ENCODE measurements around the gene DRG2. TPM values are rescaled to one million over a fixed set of nuclear protein-coding genes. Genes with fewer than 3 reads are reported as not detected.

DRG2 gene
- total RNA-seq, 1 experiment from 2014 or later, result 52.0 TPM

- Mint-ChIP-seq H3K27ac (no peak overlapping the region), H3K36me3 (ENCODE audit: insufficient read depth in 1 of 3, low read depth in 3 of 3) (no peaks in the 10 kb centered on the region), H3K4me3 (no peak overlapping the region), H3K27me3 (ENCODE audit: low read depth) (peaks cover 9% of the 10 kb centered on the region), H3K4me1 (no peaks in the 10 kb centered on the region), H3K9me3 (no peaks in the 10 kb centered on the region)
- Histone ChIP-seq H3K23ac (ENCODE audit: insufficient read length, low read depth, low read length) (no peak overlapping the region), H3K4ac (ENCODE audit: low read depth, low read length) (no peak overlapping the region), H2AK5ac (ENCODE audit: insufficient read length, low read length) (no peak overlapping the region), H2BK5ac (ENCODE audit: insufficient read length, low read length) (no peak overlapping the region), H3K4me1 (ENCODE audit: insufficient read depth, low read length) (no peaks in the 10 kb centered on the region), H3K9me3 (ENCODE audit: control insufficient read depth, low read depth, low read length) (no peaks in the 10 kb centered on the region), H2BK12ac (ENCODE audit: insufficient read length, low read depth, low read length) (no peak overlapping the region), H3K27ac (ENCODE audit: insufficient read length, low read depth, low read length) (no peak overlapping the region), H2BK120ac (ENCODE audit: low read depth, low read length, poor library complexity, severe bottlenecking) (no peak overlapping the region), H4K20me1 (ENCODE audit: control insufficient read depth, insufficient read depth, insufficient read length) (no peaks in the 10 kb centered on the region), H3K14ac (ENCODE audit: insufficient read depth, low read length) (no peak overlapping the region), H2BK15ac (ENCODE audit: low read depth, low read length) (no peak overlapping the region), H3K79me2 (ENCODE audit: insufficient read depth, low read length) (no peaks in the 10 kb centered on the region), H3K18ac (ENCODE audit: insufficient read length, low read depth, low read length) (no peak overlapping the region), H4K91ac (ENCODE audit: insufficient read length, low read depth, low read length) (no peak overlapping the region), H3K27me3 (ENCODE audit: insufficient read depth, low read length) (no peaks in the 10 kb centered on the region), H3K56ac (ENCODE audit: insufficient read length, low read depth, low read length) (no peak overlapping the region), H3K4me2 (ENCODE audit: insufficient read depth, insufficient read length, low read length) (no peak overlapping the region), H2AFZ (ENCODE audit: low read length) (no peak overlapping the region), H2BK20ac (ENCODE audit: low read depth, low read length, poor library complexity, severe bottlenecking) (no peak overlapping the region), H3K23me2 (ENCODE audit: insufficient read length, low read depth, low read length, poor library complexity, severe bottlenecking) (no peaks in the 10 kb centered on the region), H3T11ph (ENCODE audit: low read length) (no peak overlapping the region), H3K79me1 (ENCODE audit: insufficient read depth, low read depth, low read length, poor library complexity, severe bottlenecking) (no peaks in the 10 kb centered on the region), H4K8ac (replicated peaks; ENCODE audit: insufficient read length, low read depth, low read length) (no peak overlapping the region), H3K9ac (ENCODE audit: extremely low read depth, insufficient read length, low read length) (no peak overlapping the region), H4K5ac (ENCODE audit: insufficient read length, low read depth, low read length) (no peak overlapping the region)
- DNase-seq, result no peak
- no CpG with 5 or more reads among the region's 7 CpGs for WGBS (ENCODE audit: extremely low coverage, insufficient read length, low lambda C conversion rate)
- no peak for TF ChIP-seq CTCF (conservative IDR thresholded peaks at IDR 0.05)
Observed at GRCh38 chr17:18076936-18077335, 10.8 kb upstream of the DRG2 start.

Data from H9 (cell line).